HTR-8/SVneo (cell line): ENCODE measurements around the gene LECT2.
A peak's percentile ranks its signal among the peaks of the same experiment; 100 is the strongest.

Source experiments
- DNase-seq: peaks from one replicate; pipeline ENCODE4 v3.0.0; 2011; ENCODE audit warnings: low spot score, mixed read lengths; ENCODE audit not compliant: insufficient read length
- FAIRE-seq: peaks from 2 replicates; lab custom pipeline; 2011; peaks lifted over from hg19 to GRCh38; lab: Jason Lieb, UNC

The LECT2 gene

DNA sequence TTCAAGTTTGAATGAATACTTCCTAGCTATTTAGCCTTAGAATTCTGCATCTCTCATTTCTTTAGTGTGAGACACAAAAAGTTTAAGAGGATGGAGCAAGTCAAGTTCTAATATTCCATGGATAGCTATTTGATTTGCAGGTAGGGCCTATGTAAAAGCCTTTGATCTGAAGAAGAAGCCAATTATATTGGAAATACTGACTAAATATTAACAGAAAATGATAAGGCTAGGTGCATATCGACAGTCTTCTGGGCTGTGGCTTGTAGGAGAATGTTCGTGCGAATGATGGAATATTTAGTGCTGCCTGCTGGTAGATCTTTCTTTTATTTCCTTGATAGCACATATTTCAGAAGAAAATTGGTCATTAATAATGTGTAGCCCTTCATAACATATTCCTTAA, at the start of gene LECT2:
Gene LECT2, minus strand, starts transcription at position 85 of the 400 bp plus-strand sequence. CDS start 150 bp downstream, outside the sequence.
- FAIRE-seq (no peak), DNase-seq (no peak)

DNA sequence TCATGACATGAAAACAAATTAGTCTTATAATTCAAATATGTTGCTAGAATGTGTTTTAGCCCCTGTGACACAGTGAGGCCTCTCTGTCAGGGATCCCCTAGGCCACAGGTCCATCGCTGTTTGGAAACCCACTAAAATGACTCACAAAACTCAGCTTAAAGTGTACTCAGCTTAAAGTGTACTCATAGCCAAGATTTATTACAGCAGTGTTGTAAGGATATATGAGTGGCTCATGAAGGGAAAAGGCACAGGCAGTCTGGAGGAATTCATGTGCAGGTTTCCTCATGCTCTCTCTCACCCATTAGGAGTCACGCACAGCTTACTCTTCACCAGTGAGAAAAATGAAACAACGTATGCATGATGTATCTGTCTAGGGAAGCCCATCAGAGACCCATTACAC, 49.7 kb upstream of the LECT2 start:
- DNase-seq (no peak), FAIRE-seq (no peak)

DNA sequence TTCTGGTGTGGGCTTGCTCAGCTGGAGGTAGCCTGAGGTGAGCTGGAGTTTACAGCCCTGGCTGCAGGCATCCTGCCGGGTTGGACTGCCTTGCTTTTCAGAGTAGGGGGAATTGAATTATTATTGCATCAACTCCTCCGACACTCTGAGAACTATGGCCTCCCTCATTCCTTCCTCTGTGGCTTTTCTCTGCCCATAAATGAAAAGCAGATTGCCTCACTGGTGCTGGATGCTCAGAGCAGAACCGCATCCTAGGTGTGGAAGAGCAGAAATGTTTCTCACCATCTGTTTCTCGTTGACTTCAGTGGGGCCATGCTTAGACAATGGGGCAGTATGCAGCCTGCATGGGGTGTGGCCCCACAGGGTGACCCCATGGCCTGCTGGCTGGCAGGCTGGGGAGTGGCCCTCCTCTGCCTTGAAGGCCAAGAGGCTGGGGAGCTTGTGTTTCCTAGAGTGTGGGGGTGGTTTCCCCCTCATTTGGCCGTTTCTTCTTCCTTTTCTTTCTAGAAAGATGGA, 46.7 kb upstream of the LECT2 start:
- FAIRE-seq (no peak), DNase-seq (no peak)

DNA sequence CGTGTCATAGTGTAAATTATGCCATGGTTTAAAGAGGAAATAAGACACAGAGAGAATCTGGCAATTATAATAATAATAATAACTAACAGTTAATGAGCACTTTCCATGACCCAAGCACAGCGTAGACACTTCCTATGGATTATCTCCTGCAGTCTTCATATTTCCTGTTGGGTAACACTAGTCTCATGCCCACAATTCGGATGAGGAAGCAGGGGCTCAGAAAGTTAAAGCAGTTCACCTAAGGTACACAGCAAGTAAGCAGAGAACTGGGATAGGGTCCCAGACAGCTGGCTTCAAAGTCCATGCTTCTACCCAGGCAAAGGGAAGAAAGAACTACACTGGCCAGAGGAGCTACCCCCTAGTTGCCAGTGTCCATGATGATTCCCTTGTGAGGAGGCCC, 46.1 kb upstream of the LECT2 start:
- DNase-seq (no peak), FAIRE-seq (no peak)

DNA sequence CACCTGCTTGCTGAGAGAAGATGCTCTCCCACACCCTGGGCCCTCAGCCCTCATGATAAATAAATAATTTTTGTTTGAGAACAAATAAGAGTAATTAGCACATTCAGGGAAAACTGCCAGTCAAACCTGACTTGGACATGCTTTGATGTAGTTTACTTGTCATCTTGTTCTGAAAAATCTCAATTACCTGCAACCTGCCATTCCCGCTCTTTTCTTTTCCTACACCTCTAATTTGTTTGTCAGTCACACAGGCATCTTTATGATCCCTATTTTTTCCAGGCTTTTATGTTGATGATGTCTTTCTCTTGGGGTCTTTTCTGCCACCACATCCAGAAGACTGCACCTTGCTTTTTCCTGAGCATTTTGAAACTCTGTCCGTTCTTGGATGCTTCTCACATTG, 45.4 kb upstream of the LECT2 start:
- FAIRE-seq (no peak), DNase-seq (no peak)

DNA sequence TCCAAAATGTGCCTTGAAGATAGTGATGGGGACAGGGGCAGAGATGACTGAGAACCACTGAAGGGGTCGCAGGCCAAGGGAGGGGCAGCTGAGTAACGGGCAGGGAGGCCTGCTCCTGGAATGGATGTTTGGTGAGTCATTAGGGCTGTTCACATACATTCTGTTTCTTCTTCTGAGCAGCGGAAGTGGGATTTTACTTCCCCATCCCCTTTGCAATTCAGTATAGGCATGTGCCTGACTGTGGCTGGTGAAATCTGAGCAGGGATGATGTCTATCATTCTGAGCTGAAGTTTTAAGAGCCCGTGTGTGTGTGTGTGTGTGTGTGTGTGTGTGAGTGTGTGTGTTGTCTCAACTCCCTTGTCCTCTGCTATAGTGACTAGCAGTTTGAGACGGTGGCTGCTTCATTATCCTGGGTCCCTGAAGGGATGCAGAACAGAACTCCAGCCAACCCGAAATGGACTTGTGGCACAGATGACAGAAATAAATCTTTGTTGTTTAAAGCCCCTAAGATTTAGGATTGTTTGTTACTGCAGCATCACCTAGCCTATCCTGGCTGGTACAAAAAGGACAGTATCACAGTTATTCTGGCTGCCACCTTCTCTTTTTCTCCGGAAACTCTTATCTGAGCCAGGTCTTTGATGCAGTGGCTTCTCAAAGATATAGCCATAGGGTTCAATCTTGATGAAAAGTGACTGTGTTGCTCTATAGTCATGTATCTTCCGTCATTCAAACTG, 44.8 kb upstream of the LECT2 start:
- FAIRE-seq = peak; percentile 95
- peak; percentile 67 for DNase-seq

DNA sequence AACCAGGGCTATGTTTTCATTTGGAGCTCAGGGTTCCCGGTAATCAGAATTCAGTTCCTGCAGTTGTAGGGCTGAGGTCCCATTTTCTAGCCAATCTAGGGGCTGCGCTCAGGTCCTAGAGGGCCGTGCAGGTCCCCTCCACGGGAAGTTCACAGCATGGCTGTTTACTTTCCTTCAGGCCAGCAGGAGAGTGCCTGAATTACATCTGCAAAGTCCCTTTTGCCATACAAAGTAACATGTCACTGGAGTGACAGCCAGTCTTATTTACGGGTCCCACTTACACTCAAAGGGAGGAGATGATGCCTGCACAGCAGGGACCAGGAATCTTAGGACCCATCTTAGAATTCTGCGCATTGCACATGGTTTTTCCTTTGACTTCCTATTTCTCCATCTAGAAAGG, 44.1 kb upstream of the LECT2 start:
- DNase-seq (no peak), FAIRE-seq (peak; percentile 9)

GRCh38 chr5:135997673-135998335, 43.0 kb upstream of the LECT2 start:
- FAIRE-seq (no peak), DNase-seq (no peak)

DNA sequence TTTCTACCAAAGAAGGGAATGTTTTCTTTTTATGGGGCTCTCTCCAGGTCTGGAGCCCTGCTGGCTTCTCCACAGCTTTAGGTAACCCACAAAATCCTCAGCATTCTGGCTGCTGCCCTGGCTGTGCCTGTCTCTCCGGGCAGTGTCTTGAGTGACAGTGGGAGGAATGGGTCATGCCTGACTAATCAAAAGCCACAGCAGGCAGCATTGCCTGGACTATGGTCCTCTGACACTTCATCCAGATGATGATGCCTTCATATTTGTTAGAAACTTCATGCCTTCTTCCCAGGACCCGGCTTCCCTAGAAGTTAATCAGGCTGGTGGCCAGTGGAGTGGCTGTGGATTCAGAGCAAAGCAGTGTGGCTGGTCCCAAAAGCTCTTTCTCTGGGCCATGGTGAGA, 41.8 kb upstream of the LECT2 start:
- FAIRE-seq (no peak), DNase-seq (no peak)

DNA sequence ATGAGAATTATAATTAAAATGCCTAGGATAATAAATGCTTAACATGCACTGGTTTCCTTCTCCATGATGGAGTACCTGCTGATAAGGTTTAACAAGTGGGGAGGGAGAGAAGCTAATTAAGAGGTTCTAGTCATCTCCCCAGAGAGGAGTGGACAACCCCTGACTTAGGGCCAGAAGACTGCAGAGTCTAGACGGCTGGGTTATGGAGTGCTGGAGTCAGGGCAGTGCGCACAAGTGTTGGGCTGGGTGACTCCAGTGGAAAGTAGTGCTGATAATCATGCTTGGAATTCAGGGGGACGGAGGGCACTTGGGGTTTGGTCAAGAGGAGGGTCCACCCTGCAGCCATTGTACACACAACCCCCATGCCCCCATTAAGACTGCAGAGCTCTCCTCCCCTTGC, 41.2 kb upstream of the LECT2 start:
- no peak for FAIRE-seq
- no peak for DNase-seq

GRCh38 chr5:135993880-135994636, 39.3 kb upstream of the LECT2 start:
- peak; percentile 48 for DNase-seq
- no peak for FAIRE-seq

GRCh38 chr5:135993335-135993879, 38.6 kb upstream of the LECT2 start:
- FAIRE-seq (no peak), DNase-seq (no peak)

GRCh38 chr5:135991429-135991828, 36.6 kb upstream of the LECT2 start:
- no peak for FAIRE-seq
- no peak for DNase-seq

DNA sequence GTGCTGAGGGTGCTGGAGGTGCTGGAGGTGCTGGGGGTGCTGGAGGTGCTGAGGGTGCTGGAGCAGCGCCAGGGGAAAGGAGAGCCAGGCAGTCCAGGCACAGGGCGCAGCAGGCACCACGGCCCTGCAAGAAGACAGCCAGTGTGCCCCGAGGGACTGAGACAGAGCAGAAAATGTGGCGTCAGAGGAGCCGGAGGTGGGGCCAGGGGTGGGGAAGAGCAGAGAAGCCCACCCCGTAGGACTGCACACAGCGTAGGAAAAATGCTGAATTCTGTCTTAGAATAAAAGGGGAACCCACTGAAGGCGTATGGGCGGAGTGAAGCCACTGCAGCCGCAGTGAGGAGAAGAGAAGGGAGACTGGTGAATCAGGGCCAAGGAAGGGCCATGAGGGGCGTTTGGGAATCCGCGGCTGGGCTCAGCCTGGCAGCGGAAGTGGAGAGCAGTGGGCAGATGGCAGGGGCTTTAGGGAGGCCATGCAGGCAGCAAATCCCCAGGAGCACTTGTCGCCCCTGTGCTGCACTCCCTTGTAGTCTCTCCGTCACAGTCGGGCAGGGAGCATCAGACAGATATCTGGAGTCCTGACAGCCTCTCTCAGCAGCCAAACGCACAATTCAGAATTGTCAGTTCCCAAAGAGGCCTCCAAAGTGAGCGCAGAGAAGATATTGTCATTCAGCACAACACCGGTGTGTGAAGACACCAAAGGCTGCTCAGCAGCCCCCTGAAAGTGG, 35.9 kb upstream of the LECT2 start:
- FAIRE-seq (no peak), DNase-seq (no peak)

- DNase-seq (no peak), FAIRE-seq (no peak)
Observed at GRCh38 chr5:135989686-135990085, 34.9 kb upstream of the LECT2 start.

DNA sequence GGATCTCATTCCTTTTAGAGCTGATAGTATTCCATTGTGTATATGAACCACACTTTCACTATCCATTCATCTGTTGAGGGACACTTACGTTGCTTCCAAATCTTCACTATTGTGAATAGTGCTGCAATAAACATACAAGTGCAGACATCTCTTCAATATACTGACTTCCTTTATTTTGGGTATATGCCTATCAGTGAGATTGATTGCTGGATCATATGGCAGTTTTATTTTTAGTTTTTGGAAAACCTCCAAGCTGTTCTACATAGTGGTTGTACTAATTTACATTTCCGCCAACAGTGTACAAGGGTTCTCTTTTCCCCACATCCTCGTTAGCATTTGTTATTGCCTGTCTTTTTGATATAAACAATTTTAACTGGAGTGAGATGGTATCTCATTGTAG, 33.8 kb upstream of the LECT2 start:
- FAIRE-seq = no peak
- no peak for DNase-seq

DNA sequence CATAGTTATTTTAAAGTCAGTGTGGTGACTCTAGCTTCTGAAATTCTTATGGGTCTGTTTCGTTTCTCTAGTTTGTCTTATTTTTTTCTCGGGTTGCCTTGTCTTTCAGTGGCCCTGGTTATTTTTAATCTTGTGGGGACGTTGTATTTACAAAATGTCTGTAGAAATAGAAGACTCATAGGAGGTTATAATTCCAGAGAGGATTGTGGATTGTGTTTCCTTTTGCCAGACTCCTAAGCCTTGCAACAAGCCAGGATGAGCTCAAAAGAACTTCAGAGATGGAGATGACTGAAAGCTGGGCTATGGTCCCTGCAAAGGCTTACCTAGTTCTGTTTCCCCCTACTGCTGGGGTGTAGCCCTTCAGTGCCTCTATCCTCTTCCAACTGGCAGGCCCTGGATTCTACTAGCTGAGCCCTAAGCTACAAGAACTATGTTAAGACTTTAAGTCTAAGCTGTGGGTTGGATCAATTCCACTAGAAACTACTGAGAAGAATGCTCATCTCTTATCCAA, 32.2 kb upstream of the LECT2 start:
- DNase-seq (no peak), FAIRE-seq (no peak)

DNA sequence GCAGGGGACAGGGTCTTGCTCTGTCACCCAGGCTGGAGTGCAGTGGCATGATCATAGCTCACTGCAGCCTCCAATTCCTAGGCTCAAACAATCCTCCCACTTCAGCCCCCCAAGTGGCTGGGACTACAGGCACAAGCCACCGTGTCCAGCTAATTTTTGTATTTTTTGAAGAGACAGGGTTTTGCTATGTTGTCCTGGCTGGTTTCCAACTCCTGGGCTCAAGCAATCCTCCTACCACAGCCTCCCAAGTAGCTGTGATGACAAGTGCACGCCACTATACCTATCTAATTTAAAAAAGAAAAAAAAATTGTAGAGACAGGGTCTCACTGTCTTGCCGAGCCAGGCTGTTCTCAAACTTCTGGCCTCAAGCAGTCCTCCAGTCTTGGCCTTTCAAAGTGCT, 31.6 kb upstream of the LECT2 start:
- FAIRE-seq = no peak
- no peak for DNase-seq

DNA sequence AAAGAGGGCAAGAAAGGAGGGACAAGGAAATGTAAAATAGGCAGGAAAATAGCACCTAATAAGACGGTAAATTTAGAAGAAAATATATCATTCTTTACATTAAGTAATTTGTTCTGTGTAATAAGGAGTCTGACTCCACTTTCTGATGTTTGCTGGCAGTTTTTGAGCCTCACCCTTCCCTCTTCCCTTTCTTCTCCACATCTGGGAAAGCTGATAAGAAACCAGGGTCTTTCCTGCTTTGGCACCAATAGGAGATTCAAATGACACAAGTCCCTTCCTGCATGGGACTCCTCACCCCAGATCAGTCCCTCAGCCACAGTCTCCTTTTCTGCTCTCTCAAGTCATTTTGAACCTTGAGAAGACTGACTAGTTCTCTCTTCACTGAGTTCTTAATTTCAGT, 31.2 kb upstream of the LECT2 start:
- no peak for FAIRE-seq
- DNase-seq = no peak

DNA sequence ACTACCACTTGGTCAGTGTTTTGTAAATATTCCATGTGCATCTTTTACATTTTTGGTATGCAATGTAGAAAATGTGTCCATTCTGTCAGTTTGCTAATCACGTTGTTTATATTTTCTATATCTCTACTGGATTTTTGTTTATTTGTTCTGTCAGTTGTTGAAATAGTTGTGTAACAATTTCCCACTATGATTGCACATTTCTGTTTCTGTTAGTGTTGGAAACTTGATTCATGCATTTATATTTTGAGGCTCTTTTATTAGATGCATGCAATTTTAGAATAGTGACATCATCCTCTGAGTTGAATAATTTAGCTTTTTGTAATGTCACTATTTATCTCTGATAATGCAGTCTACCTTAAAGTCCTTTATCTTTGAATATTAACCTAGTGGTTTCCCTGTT, 25.8 kb upstream of the LECT2 start:
- FAIRE-seq = no peak
- no peak for DNase-seq
